Measurements from ENCODE around the gene LTB4R2. TPM values are rescaled to one million over a fixed set of nuclear protein-coding genes. Genes with fewer than 3 reads are reported as not detected.

LTB4R2 gene
- total RNA-seq, 2 donors from 2014 or later, result 0.98 to 1.4 TPM

- H3K4me3 ChIP-seq, result no peak overlapping the region
- no peaks in the 10 kb centered on the region for H3K9me3 ChIP-seq
- no peaks in the 10 kb centered on the region for H3K36me3 ChIP-seq
- peaks cover 0 to 27% of the 10 kb centered on the region in 2 donors for H3K4me1 ChIP-seq
- no peaks in the 10 kb centered on the region for H3K27me3 ChIP-seq
- TF ChIP-seq CTCF (IDR thresholded peaks at IDR 0.05), result no peak
- no peak for DNase-seq (ENCODE audit: low spot score)
- no peak overlapping the region for H3K27ac ChIP-seq
Observed at GRCh38 chr14:24278424-24278823, 31.5 kb upstream of the LTB4R2 start.

GRCh38 chr14:24279301-24280186 is 30.4 kb upstream of the LTB4R2 start:
- H3K4me1 ChIP-seq, result peaks cover 0 to 27% of the 10 kb centered on the region in 2 donors
- peak overlapping the region; percentile 41 to 46 for H3K27ac ChIP-seq

GRCh38 chr14:24280797-24281460 is 29.0 kb upstream of the LTB4R2 start:
- TF ChIP-seq CTCF (IDR thresholded peaks at IDR 0.05), result no peak
- H3K27me3 ChIP-seq, result no peaks in the 10 kb centered on the region
- H3K4me1 ChIP-seq, result peaks cover 0 to 27% of the 10 kb centered on the region in 2 donors
- H3K9me3 ChIP-seq, result no peaks in the 10 kb centered on the region
- H3K36me3 ChIP-seq, result no peaks in the 10 kb centered on the region
- H3K4me3 ChIP-seq, result no peak overlapping the region
- H3K27ac ChIP-seq, result no peak overlapping the region
- DNase-seq (ENCODE audit: low spot score), result no peak

More at GRCh38 chr14:24279301-24280186, 30.4 kb upstream of the LTB4R2 start:
- Histone ChIP-seq H3K4me3 (no peak overlapping the region), H3K27me3 (no peaks in the 10 kb centered on the region), H3K36me3 (no peaks in the 10 kb centered on the region), H3K9me3 (no peaks in the 10 kb centered on the region)
- no peak for DNase-seq (ENCODE audit: low spot score)
- peak; percentile 11 to 57 for TF ChIP-seq CTCF (IDR thresholded peaks at IDR 0.05)

GRCh38 chr14:24281636-24282035 is 28.3 kb upstream of the LTB4R2 start:
- H3K27ac ChIP-seq, result no peak overlapping the region
- peaks cover 0 to 27% of the 10 kb centered on the region in 2 donors for H3K4me1 ChIP-seq
- no peaks in the 10 kb centered on the region for H3K9me3 ChIP-seq
- TF ChIP-seq CTCF (IDR thresholded peaks at IDR 0.05), result no peak
- no peak overlapping the region for H3K4me3 ChIP-seq
- no peaks in the 10 kb centered on the region for H3K36me3 ChIP-seq
- no peak for DNase-seq (ENCODE audit: low spot score)
- no peaks in the 10 kb centered on the region for H3K27me3 ChIP-seq

- Histone ChIP-seq H3K4me3 (no peak overlapping the region), H3K27me3 (no peaks in the 10 kb centered on the region), H3K9me3 (no peaks in the 10 kb centered on the region), H3K4me1 (peaks cover 0 to 27% of the 10 kb centered on the region in 2 donors), H3K27ac (no peak overlapping the region), H3K36me3 (no peaks in the 10 kb centered on the region)
- TF ChIP-seq CTCF (IDR thresholded peaks at IDR 0.05), result no peak
- DNase-seq (ENCODE audit: low spot score), result no peak
Observed at GRCh38 chr14:24282736-24283135, 27.2 kb upstream of the LTB4R2 start.

All from right atrium auricular region (tissue), 2 donors.